H9 (cell line): Measurements from ENCODE around the gene CYBB. TPM values are rescaled to one million over a fixed set of nuclear protein-coding genes. Genes with fewer than 3 reads are reported as not detected.

Experiments used
- DNase-seq: peaks from one replicate; pipeline ENCODE4 v3.0.0-alpha.2; 2017
- H2AFZ ChIP-seq: one replicate; pipeline ENCODE4 v1.6.1; 2013; ENCODE audit warnings: mild to moderate bottlenecking, low read length, control low read depth, moderate library complexity
- H2AK5ac ChIP-seq: 2 replicates; pipeline ENCODE4 v1.6.1; 2013; ENCODE audit warnings: low read length, control low read depth, mixed read lengths; ENCODE audit not compliant: insufficient read length
- H2BK120ac ChIP-seq: one replicate; pipeline ENCODE4 v1.6.1; 2013; ENCODE audit warnings: low read depth, mild to moderate bottlenecking, low read length, control low read depth, inconsistent platforms; ENCODE audit not compliant: poor library complexity, severe bottlenecking
- H2BK12ac ChIP-seq: 2 replicates; pipeline ENCODE4 v1.6.1; 2013; ENCODE audit warnings: low read length, control low read depth, mixed read lengths, low read depth; ENCODE audit not compliant: insufficient read length
- H2BK15ac ChIP-seq: 2 replicates; pipeline ENCODE4 v1.6.1; 2013; ENCODE audit warnings: low read depth, low read length, control low read depth
- H2BK20ac ChIP-seq: one replicate; pipeline ENCODE4 v1.6.1; 2013; ENCODE audit warnings: low read depth, mild to moderate bottlenecking, low read length, control low read depth, inconsistent platforms; ENCODE audit not compliant: poor library complexity, severe bottlenecking
- H2BK5ac ChIP-seq: 2 replicates; pipeline ENCODE4 v1.6.1; 2013; ENCODE audit warnings: low read length, control low read depth, mixed read lengths; ENCODE audit not compliant: insufficient read length
- H3K14ac ChIP-seq: 2 replicates; pipeline ENCODE4 v1.6.1; 2013; ENCODE audit warnings: low read length, control low read depth; ENCODE audit not compliant: insufficient read depth
- H3K18ac ChIP-seq: 2 replicates; pipeline ENCODE4 v1.6.1; 2013; ENCODE audit warnings: low read depth, mild to moderate bottlenecking, mixed read lengths, low read length, control low read depth; ENCODE audit not compliant: insufficient read length
- H3K23ac ChIP-seq: 2 replicates; pipeline ENCODE4 v1.6.1; 2013; ENCODE audit warnings: low read length, control low read depth, mixed read lengths, low read depth; ENCODE audit not compliant: insufficient read length
- H3K23me2 ChIP-seq: 2 replicates; pipeline ENCODE4 v1.6.1; 2013; ENCODE audit warnings: low read depth, mild to moderate bottlenecking, mixed read lengths, low read length, control low read depth; ENCODE audit not compliant: insufficient read length, poor library complexity, severe bottlenecking
- H3K27ac ChIP-seq: 2 replicates; pipeline ENCODE4 v1.5.1; 2013; ENCODE audit warnings: low read length, control low read depth, mixed read lengths, low read depth; ENCODE audit not compliant: insufficient read length
- H3K27me3 ChIP-seq: 2 replicates; pipeline ENCODE4 v1.6.1; 2013; ENCODE audit warnings: low read length, control low read depth, inconsistent platforms; ENCODE audit not compliant: insufficient read depth
- H3K4ac ChIP-seq: 2 replicates; pipeline ENCODE4 v1.6.1; 2013; ENCODE audit warnings: low read depth, mild to moderate bottlenecking, control low read depth, inconsistent platforms, low read length, moderate library complexity
- H3K4me1 ChIP-seq: 2 replicates; pipeline ENCODE4 v1.6.1; 2013; ENCODE audit warnings: low read length, control low read depth, inconsistent platforms; ENCODE audit not compliant: insufficient read depth
- H3K4me2 ChIP-seq: 2 replicates; pipeline ENCODE4 v1.6.1; 2013; ENCODE audit warnings: low read length, control low read depth, mixed read lengths; ENCODE audit not compliant: insufficient read length, insufficient read depth
- H3K56ac ChIP-seq: 2 replicates; pipeline ENCODE4 v1.6.1; 2013; ENCODE audit warnings: low read depth, mild to moderate bottlenecking, mixed read lengths, low read length, control low read depth; ENCODE audit not compliant: insufficient read length
- H3K79me1 ChIP-seq: 2 replicates; pipeline ENCODE4 v1.6.1; 2013; ENCODE audit warnings: low read depth, mild to moderate bottlenecking, moderate library complexity, low read length, control low read depth, inconsistent platforms; ENCODE audit not compliant: insufficient read depth, poor library complexity, severe bottlenecking
- H3K79me2 ChIP-seq: 2 replicates; pipeline ENCODE4 v1.6.1; 2013; ENCODE audit warnings: low read length, control low read depth, inconsistent platforms; ENCODE audit not compliant: insufficient read depth
- H3K9ac ChIP-seq: 2 replicates; pipeline ENCODE4 v1.6.1; 2013; ENCODE audit warnings: low read length, control low read depth, mixed read lengths; ENCODE audit not compliant: insufficient read length; ENCODE audit errors: extremely low read depth
- H3K9me3 ChIP-seq: one replicate; pipeline ENCODE4 v1.6.1; 2013; ENCODE audit warnings: low read depth, low read length, inconsistent platforms; ENCODE audit not compliant: control insufficient read depth
- H3T11ph ChIP-seq: one replicate; pipeline ENCODE4 v1.6.1; 2013; ENCODE audit warnings: mild to moderate bottlenecking, low read length, control low read depth, inconsistent platforms
- H4K20me1 ChIP-seq: one replicate; pipeline ENCODE4 v1.6.1; 2013; ENCODE audit not compliant: control insufficient read depth, insufficient read length, insufficient read depth
- H4K5ac ChIP-seq: 2 replicates; pipeline ENCODE4 v1.6.1; 2013; ENCODE audit warnings: low read depth, mild to moderate bottlenecking, mixed read lengths, low read length, control low read depth; ENCODE audit not compliant: insufficient read length
- H4K8ac ChIP-seq: replicated peaks from 2 replicates; pipeline ENCODE4 v1.6.1; 2013; ENCODE audit warnings: low read length, control low read depth, mixed read lengths, low read depth; ENCODE audit not compliant: insufficient read length
- H4K91ac ChIP-seq: 2 replicates; pipeline ENCODE4 v1.6.1; 2013; ENCODE audit warnings: low read depth, mild to moderate bottlenecking, moderate library complexity, mixed read lengths, low read length, control low read depth; ENCODE audit not compliant: insufficient read length
- H3K27ac Mint-ChIP-seq, 3 experiments: 2 replicates in 2 of 3; 3 replicates in 1 of 3; pipeline ENCODE4 v1.8.0; 2020 to 2021; ENCODE audit warnings: mixed read lengths in 3 of 3, mild to moderate bottlenecking in 1 of 3, moderate library complexity in 1 of 3
- H3K27me3 Mint-ChIP-seq: 2 replicates; pipeline ENCODE4 v1.8.0; 2021; ENCODE audit warnings: low read depth, mild to moderate bottlenecking, moderate library complexity, mixed read lengths
- H3K36me3 Mint-ChIP-seq, 3 experiments: 2 replicates in 2 of 3; 3 replicates in 1 of 3; pipeline ENCODE4 v1.8.0; 2020 to 2021; ENCODE audit warnings: low read depth in 3 of 3, mixed read lengths in 3 of 3; ENCODE audit not compliant: insufficient read depth in 1 of 3
- H3K4me1 Mint-ChIP-seq, 2 experiments: 2 replicates each; pipeline ENCODE4 v1.8.0; 2020; ENCODE audit warnings: mixed read lengths in 2 of 2
- H3K4me3 Mint-ChIP-seq, 2 experiments: 2 replicates in 1 of 2; 3 replicates in 1 of 2; pipeline ENCODE4 v1.8.0; 2020 to 2021; ENCODE audit warnings: mild to moderate bottlenecking in 2 of 2, mixed read lengths in 2 of 2, moderate library complexity in 1 of 2
- H3K9me3 Mint-ChIP-seq, 2 experiments: 2 replicates in 1 of 2; 3 replicates in 1 of 2; pipeline ENCODE4 v1.8.0; 2020; ENCODE audit warnings: mild to moderate bottlenecking in 2 of 2, mixed read lengths in 2 of 2, moderate library complexity in 1 of 2
- CTCF ChIP-seq: fragments of 200-600 bp; sonication (generic); conservative IDR thresholded peaks from 3 replicates; pipeline ENCODE4 v1.8.0; 2021; ENCODE audit warnings: antibody characterized with exemption, mild to moderate bottlenecking
- WGBS: extraction: QIAGEN DNeasy Blood & Tissue Kit; methylation state at CpG from one replicate; pipeline ENCODE4 v1.1.7; 2013; ENCODE audit warnings: missing lambda C conversion rate, low lambda C conversion rate, mixed read lengths; ENCODE audit not compliant: insufficient read length; ENCODE audit errors: extremely low coverage; 5-methylcytosine and 5-hydroxymethylcytosine counted together
- total RNA-seq: library from RNA; stranded (reverse); gene quantifications from 2 replicates; pipeline ENCODE4 v1.2.1, GENCODE V29; 2021

Gene CYBB
- total RNA-seq, 1 experiment from 2014 or later: 0.07 TPM

GRCh38 chrX:37854748-37855147 lies 74.9 kb downstream of the CYBB start:
- Histone ChIP-seq H3K14ac (no peak overlapping the region), H4K8ac (no peak overlapping the region), H3K27me3 (no peaks in the 10 kb centered on the region), H3T11ph (no peak overlapping the region), H2BK5ac (no peak overlapping the region), H3K4me1 (no peaks in the 10 kb centered on the region), H3K9me3 (peaks cover 18% of the 10 kb centered on the region), H2AK5ac (no peak overlapping the region), H3K79me1 (no peaks in the 10 kb centered on the region), H3K56ac (no peak overlapping the region), H3K23ac (no peak overlapping the region), H3K4ac (no peak overlapping the region), H3K18ac (no peak overlapping the region), H3K27ac (no peak overlapping the region), H3K79me2 (no peaks in the 10 kb centered on the region), H2BK120ac (no peak overlapping the region), H3K23me2 (no peaks in the 10 kb centered on the region), H2BK12ac (no peak overlapping the region), H4K5ac (no peak overlapping the region), H3K4me2 (no peak overlapping the region), H2AFZ (no peak overlapping the region), H4K91ac (no peak overlapping the region), H2BK15ac (no peak overlapping the region), H2BK20ac (no peak overlapping the region), H4K20me1 (no peaks in the 10 kb centered on the region), H3K9ac (no peak overlapping the region)
- no peak for DNase-seq
- Mint-ChIP-seq H3K36me3 (peaks cover 0 to 7% (median 4%) of the 10 kb centered on the region in 3 experiments; a peak in 4 of 7 replicates), H3K4me1 (no peaks in the 10 kb centered on the region), H3K9me3 (peaks cover 75 to 77% of the 10 kb centered on the region in 2 experiments), H3K27me3 (no peaks in the 10 kb centered on the region; the same call in 1 of the 2 replicates), H3K4me3 (no peak overlapping the region), H3K27ac (no peak overlapping the region)
- TF ChIP-seq CTCF: no peak
- no CpG with 5 or more reads among the region's 2 CpGs for WGBS
